Activated T-cell treated with anti-CD3 and anti-CD28 coated beads, Interleukin-2, amount 50 U/mL, for 48 hours (primary cell): ENCODE measurements around the gene TAOK1.
"Not testable (repeated sequence)": the region's sequence is repeated elsewhere in the genome, so short reads cannot be mapped to it uniquely, and the experiment has no call there.

ENCODE experiments used
- DNase-seq, 2 experiments: peaks; one replicate each; pipeline ENCODE4 v3.0.0-alpha.2; 2020

The TAOK1 gene

DNA sequence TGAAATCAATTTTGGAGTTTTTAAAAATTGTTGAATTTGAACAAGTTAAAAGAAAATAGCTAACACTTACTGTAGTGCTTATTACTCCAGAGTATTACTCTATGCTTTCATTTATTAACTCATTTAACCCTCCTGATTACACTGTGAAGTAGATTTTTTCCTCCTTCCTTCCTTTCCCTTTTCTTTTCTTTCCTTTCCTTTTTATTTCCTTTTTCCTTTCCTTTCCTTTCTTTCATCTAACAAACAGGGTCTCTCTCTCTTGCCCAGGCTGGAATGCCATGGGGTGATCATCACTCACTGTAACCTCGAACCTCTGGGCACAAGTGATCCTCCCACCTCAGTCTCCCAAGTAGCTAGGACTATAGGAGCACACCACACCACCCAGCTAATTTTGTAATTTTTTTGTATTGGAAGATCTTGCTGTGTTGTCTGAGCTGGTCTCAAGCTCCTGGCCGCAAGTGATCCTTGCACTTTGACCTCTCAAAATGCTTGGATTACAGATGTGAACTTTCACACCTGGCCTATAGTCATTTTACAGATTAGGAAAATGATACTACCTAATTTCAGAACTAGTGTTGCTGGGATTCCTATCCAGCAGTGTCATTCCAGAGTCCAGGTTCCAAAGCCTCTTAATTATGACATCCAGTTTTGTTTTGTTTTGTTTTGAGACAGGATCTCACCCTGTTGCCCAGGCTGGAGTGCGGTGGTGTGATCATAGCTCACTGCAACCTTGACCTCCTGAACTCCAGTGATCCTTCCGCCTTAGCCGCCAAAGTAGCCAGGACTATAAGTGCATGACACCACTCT, 59.9 kb downstream of the TAOK1 start:
- DNase-seq, result no peak

DNA sequence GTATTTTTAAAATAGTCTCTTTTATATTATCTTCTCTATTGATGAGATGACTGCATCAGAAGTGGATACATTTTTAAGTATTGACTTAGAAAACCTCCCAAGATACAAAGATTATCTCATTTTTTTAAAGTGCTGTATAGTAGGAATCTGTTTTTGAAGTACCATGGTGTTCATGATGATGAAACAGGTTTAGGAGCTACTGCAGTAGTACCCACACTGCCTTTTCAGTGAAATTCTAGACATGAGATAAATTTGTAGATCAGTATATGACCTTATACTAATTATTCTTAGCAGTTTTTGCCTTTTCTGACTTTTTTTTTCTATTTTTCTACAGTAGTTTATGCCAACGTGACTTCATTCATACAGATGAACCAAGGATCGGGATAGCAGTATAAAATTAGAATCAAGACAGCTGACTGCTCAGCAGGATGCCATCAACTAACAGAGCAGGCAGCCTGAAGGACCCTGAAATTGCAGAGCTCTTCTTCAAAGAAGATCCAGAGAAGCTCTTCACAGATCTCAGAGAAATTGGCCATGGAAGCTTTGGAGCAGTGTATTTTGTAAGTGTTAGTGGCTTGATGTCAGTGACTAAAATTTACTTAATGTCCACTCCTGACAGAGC, 61.1 kb downstream of the TAOK1 start:
- DNase-seq, result no peak

DNA sequence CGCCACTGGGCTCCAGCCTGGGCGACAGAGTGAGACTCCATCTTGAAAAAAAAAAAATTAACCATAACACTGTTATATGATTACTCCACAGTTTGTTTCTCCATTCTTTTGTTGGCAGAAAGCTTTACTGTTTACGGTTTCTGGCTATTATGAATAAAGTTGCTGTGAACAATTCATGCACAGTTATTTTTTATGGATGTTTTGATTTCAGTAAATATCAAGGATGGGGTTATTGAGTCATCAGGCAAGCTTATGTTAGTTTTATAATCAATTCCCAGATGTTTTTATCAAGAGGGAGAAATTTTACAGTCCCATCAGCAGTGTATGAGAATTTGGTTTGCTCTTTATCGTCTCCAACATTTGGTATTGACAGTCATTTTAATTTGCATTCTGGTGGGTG, 67.9 kb downstream of the TAOK1 start:
- DNase-seq, result no peak

DNA sequence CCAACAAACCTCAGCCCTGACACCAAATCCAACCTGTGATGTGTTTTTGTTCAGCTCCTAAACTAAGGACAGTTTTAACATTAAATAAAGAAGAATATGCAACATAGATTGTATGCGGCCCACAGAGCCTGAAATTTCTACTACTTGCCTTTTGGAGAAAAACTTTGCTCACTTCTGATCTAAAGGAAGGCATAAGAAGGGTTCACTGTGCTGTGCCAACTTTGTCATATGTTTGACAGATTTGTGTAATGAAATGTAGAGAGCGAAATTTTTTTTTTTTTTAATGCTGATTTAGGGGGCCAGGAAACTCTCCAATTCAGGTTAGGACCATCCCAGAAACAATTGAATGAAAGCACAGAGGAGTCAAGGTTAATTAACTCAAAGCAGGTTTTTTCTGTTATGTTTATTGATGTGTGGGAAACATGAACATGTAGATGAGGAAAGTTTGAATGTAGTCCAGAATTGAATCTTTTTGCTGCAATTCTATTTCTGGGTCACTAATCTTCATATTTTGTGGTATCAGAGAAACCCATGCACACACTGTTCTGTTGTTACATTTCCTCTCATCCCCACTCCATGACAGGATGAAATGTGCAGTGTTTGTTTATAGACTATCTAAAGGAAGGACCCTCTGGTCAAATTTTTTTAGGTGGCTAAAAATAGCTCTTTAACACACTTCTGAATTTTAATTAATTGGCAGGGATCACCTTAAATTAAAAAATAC, 71.5 kb downstream of the TAOK1 start:
- DNase-seq, result no peak

DNA sequence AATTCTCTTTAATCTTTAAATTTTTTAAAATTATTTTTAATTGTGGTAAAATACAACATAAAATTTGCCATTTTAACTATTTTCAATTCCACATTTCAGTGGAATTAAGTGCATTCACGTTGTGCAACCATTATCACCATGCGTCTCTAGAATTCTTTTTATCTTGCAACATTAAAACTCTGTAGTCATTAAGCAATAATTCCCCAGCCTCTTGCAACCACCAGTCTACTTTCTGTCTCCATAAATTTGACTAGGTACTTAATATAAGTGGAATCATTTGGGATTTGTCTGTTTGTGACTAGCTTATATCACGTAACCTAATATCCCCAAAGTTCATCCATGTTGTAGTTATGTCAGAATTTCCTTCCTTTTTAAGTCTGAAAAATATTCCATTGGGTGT, 79.1 kb downstream of the TAOK1 start:
- no peak for DNase-seq

DNA sequence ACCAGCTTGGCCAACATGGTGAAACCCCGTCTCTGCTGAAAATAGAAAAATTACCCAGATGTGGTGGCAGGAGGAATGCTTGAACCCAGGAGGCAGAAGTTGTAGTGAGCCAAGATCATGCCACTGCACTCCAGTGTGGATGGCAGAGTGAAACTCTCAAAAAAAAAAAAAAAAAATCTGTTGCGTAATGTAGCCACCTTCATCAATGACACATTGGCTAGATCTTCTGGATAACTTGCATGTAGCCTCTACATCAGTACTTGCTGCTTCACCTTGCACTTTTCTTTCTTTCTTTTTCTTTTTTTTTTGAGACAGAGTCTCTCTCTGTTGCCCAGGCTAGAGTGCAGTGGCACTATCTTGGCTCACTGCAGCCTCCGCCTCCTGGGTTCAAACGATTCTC, 83.3 kb downstream of the TAOK1 start:
- not testable (repeated sequence) for DNase-seq

DNA sequence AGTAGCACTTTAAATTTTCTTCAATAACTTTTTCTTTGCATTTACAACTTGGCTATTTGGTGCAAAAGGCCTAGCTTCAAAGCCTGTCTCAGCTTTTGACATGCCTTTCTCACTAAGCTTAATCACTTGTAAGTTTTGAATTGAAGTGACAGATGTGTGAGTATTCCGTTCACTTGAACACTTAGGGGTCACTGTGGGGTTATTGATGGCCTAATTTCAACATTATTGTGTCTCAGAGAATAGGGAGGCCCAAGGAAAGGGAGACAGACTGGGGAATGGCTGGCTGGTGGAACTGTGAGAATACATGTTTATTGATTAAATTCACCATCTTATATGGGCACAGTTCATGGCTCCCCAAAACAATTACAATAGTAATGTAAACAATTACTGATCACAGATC, 84.1 kb downstream of the TAOK1 start:
- no peak for DNase-seq

DNA sequence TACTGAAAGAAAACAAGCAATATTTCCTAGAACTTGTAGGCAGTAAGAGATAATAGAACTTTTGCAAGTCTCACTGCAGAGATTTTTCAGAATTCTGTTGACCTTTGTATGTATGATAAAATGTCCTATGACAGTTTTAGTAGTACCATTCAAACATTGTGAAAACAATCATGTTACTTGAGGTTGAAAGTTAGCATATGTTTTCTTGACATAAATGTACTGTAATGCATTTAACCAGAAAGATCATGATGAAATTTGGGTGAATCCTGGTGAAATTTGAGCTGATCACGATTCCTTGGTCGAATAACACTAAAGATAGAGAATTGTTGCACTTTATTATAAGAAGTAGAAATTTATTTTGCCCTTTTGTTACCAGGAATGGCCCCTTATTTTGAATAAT, 85.7 kb downstream of the TAOK1 start:
- no peak for DNase-seq

DNA sequence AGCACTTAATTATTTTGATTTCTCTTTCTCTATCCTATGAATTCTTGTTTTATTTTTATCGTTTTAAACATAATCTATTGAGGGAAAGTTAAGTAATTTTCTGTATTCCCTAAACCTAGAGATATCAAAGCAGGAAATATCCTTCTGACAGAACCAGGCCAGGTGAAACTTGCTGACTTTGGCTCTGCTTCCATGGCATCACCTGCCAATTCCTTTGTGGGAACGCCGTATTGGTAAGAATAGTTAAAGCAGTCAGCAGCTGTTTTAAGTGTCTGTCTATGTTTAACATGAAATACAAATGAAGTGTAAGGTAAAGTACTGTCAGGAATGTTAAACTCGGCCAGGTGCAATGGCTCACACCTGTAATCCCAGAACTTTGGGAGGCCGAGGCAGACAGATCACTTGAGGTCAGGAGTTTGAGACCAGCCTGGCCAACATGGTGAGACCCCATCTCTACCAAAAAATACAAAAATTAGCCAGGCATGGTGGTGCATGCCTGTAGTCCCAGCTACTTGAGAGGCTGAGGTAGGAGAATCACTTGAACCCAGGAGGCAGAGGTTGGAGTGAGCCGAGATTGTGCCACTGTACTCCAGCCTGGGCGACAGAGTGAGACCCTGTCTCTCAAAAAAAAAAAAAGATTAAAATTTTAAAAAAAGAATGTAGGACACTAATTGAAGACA, 90.2 kb downstream of the TAOK1 start:
- DNase-seq, result not testable (repeated sequence)

DNA sequence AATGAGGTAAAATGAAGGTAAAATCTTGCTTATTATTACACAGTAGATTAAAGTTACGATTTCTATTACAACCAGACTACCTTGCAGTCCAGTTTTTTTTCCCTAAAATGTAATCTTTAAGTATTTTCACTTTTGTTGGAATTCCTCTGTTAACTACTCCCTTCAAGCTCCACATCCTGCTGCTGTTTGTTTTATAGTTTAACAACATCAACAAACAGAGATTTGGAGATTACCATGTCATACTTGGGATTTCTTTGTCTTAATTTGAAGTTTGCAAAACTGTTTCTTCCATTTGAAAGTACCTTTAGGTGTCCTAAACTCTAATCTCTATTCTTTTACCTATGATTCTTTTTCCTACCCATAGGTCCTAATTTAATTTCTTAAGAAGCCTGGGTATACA, 93.3 kb downstream of the TAOK1 start:
- DNase-seq, result no peak

DNA sequence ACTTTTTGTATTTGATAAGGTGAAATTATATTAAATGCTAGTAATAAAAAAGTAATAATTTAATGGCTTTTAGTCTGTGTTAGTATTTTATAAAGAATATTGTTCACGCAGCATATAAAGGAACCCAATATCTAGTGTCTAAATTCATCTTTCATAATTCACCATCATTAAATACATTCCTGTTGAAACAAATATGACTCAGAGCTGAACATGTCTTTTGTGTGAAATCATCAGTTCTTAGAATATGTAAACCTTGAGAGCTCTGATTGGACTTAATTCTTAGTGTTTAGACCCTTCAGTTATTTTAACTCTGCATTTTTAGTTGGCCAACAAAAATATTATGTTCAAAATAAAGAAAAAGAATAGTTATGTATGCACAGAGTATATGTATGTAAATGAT, 104.8 kb downstream of the TAOK1 start:
- DNase-seq, result no peak

DNA sequence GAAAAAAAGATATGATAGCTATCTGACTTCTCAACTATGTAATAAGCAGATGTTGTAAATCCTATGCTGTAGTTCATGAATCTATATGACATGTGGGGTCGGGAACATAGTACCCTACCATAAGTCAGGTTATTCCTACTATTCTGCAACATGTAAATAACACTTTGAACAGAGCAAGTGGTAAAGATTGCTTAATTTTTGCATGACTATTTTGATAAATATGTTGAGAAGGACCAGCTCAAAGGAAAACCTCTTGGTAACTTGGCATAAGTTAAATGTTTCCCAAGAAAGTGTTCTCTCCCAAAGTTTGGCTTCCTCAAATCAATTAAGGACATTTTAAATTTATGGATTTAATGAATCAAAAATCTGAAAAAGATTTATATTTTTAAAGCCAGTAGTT, 114.5 kb downstream of the TAOK1 start:
- no peak for DNase-seq

DNA sequence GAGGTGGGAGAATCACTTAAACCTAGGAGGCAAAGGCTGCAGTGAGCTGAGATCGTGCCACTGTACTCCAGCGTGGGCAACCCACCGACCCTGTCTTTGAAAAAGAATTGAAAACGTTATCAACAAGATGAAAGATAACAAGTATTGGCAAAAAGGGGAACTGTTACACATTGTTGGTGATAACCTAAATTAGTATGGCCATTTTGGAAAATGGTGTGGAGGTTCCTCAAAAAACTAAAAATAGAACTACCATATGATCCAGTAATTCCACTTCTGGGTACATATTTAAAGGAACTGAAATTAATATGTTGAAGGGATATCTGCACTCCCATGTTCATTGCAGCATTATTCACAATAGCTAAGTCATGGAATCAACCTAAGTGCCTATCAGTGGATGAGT, 115.7 kb downstream of the TAOK1 start:
- DNase-seq, result no peak

DNA sequence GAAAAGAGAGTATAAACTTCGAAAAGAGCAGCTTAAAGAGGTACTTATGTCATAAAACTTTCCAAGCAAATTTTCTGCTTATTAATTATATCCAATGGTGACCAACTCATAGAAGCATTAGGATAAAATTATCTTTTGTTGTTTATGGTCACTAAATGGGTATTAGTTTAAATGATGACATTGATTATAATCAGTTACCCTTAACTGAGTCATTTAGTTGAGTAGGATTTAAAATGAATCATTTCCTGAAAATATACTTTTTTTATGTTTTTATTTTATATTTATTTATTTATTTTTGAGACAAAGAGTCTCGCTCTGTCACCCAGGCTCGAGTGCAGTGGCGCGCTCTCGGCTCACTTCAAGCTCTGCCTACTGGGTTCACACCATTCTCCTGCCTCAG, 120.8 kb downstream of the TAOK1 start:
- DNase-seq, result no peak

DNA sequence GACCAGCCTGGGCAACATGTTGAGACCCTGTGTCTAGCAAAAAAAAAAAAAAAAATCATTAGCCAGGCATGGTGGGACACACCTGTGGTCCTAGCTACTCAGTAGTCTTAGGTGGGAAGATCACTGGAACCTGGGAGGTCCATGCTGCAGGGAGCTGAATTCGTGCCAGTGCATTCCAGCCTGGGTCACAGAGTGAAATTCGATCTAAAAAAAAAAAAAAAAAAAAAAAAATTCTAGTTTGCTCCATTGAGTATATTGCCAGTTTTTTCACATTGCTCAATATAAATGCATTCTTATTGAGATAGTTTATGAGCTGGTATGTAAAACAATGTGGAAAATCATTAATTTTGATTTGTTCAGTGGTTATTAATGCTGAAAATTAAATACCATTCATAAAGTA, 124.6 kb downstream of the TAOK1 start:
- no peak for DNase-seq

DNA sequence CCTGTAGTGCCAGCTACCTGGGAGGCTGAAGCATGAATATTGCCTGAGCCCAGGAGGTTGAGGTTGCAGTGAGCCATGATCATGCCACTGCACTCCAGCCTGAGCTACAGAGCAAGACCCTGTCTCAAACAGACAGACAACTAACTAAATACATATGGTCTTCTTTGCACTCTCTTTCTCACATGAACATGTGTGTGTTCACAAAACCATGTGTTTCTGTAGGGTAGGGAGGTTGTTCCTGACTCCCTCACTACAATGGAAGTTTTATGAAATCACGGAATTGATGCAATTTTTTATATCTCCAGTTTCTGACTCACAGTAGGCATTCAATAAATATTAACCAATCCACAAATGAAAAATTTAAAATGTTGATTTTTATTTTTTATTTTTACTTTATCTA, 128.2 kb downstream of the TAOK1 start:
- DNase-seq, result no peak

DNA sequence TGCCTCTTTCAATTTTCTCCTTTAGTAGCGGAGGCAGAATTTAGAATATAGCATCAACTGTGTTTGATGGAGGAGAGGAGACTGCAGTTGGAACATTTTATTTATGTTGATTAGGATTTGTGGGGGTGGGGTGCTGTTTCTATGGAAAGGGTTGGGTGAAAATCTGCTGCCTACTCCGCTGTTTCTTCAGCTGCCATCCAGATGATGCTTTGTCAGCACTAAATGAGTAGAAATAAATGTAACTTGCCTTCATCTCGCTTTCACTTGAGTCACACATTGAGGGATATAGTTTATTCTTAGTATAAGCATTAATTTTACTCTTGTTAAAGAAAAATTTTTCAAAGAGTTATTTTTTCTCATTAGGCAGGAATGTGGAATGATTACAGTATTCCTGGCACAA, 134.5 kb downstream of the TAOK1 start:
- DNase-seq, result no peak

DNA sequence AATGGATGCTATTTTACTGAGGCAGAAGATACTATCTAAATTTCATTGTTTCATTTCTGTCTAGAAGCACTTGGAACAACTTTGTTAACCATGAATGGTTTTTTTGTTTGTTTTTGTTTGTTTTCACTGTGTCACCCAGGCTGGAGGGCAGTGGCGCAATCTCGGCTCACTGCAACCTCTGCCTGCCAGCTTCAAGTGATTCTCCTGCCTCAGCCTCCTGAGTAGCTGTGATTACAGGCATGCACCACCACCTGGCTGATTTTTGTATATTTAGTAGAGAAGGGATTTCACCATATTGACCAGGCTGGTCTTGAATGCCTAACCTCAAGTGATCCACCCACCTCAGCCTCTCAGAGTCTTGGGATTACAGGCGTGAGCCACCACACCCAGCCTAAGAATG, 136.2 kb downstream of the TAOK1 start:
- DNase-seq, result no peak

DNA sequence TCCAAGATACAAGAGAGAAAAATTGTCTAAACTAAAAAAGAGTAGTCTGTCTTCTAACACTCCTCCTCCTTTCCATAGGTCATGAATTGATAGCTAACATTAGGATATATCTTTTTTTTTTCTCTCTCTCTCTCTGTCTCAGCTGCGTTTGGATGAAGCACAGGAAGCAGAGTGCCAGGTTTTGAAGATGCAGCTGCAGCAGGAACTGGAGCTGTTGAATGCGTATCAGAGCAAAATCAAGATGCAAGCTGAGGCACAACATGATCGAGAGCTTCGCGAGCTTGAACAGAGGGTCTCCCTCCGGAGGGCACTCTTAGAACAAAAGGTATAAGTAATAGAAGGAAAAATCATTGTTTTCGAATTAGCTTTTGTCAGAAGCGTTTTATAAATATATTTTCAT, 143.8 kb downstream of the TAOK1 start:
- DNase-seq, result no peak

DNA sequence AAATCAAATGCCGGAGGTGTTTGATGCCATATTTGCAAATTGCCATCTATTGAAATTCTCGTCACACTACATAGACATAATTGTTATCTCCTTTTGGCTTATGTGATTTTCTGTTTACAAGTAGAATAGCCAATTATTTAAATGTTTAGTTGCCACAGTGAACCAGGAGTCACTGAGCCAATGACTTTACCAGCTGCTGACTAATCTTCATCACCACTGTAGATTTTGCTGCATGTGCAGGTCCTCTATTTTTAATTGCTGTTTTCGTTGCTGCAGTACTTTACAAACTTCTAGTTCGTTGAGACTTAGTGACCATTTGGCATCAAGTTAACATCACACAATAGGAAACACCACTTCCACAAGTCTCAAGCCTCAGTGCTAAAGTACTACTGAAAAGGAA, 153.9 kb downstream of the TAOK1 start:
- DNase-seq, result no peak

DNA sequence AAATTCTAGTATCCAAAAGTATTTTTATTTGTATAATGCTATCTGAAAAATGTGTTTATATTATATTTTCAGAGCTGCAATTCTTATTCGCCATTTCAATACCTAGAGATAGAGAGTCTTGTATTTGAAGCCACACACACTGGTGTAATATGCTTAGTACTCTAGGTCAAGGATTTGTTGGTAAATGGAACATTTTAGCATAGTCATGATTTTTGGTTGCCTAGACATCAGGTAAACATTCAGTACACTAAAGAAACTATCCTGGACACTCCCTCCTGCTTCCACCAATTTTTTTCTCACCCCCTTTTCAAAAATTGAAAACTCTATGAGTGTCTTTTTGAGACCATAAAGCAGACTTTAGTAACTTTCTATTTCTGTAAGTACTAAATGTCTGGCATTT, 155.9 kb downstream of the TAOK1 start:
- no peak for DNase-seq

DNA sequence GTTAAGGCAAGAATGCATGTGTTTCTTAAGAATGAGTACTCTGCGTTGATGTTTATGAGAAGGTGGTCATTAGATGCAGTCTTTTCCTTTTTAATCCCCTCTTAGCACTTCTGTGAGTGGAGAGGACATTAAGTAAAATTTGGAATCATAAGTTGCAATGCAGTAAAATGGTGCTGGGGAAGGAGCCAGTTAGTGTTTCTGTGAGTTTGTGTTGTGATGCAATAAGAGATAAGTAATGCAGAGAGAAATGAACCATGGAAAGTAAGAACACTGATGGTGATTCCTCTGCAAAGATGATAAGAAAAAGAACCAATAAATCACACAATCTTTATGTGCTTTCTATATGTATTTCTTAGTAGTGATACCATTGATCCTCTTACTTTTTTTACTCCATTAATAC, 156.7 kb downstream of the TAOK1 start:
- no peak for DNase-seq

DNA sequence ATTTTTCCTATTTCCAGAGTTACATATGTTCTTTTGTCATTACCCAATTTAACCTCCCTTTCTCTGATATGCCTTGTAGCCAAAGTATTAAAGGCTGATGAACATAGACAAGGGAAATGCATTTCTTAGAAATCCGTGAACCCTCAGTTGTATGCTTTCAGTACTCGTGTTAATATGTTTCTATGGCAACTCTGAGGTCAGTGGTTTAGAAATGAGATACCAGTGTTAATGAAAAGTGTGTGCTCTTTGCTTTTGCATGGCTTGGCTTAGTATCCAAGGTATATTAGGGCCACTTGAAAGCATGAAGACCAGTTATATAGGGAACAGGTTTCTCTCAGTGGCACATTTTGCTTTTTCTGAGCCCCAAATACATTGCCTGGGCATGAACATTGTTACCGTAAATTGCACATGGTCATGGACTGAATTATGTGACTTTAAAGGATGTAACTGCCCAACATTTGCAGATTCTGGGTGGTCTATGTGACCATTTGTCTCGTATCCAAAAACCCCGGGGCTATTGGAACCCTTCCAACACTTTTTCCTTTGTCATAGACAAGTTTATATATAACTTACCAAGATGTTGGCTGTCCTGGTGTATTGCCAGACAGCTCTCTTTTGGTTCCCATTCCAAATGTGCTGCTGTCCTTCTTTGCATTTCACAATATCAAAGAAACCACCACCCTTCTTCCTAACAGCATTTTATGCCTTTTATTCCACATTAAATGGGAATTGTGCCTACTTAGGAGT, 159.2 kb downstream of the TAOK1 start:
- DNase-seq, result no peak
